GM18507 (cell line): ENCODE measurements around the gene INKA2.

Experiments
- DNase-seq: peaks from one replicate; pipeline ENCODE4 v3.0.0; 2011; ENCODE audit warnings: low read depth; ENCODE audit not compliant: insufficient read length; ENCODE audit errors: extremely low spot score
- FAIRE-seq: peaks from 2 replicates; lab custom pipeline; 2011; peaks lifted over from hg19 to GRCh38; lab: Jason Lieb, UNC

The INKA2 gene

GRCh38 chr1:111709986-111710385, 29.2 kb downstream of the INKA2 start:
- DNase-seq (no peak), FAIRE-seq (no peak)

GRCh38 chr1:111707906-111708305, 31.3 kb downstream of the INKA2 start:
- no peak for DNase-seq
- FAIRE-seq = peak; percentile 45

DNA sequence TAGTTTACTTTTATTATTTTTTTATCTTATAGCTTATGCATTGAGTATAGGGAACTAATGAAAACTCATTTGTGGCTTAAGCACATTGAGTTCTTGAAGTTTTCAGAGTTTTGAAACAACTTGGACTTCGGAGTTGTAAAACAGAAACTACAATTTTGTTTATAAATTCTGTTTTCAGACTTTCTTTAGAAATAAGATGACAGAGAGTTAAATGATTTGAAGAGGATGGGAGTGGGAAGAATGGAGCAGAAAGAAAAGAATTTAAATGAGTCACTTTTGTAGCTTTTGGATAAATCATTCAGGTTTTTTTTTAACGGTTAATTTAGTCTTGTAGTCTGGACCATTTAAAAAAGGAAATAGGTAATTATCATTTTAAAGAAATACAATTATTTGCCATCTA, 32.3 kb downstream of the INKA2 start:
- DNase-seq (no peak), FAIRE-seq (no peak)

GRCh38 chr1:111705841-111706240, 33.4 kb downstream of the INKA2 start:
- FAIRE-seq (no peak), DNase-seq (no peak)

- FAIRE-seq (no peak), DNase-seq (no peak)
Observed at GRCh38 chr1:111704776-111705175, 34.4 kb downstream of the INKA2 start.

DNA sequence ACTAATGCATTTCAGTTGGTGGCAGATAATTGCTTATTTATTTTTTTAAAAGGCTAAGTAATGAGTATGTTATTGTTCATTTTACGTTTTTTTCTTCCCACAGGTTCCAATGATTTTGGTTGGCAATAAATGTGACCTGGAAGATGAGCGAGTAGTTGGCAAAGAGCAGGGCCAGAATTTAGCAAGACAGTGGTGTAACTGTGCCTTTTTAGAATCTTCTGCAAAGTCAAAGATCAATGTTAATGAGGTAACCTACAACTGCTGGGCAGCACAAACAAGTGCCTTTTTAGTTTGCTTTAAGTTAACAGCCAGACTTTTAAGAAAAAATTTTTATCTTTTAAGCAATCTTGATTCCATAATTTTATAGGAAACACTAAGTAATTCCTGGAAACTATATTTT, 35.0 kb downstream of the INKA2 start:
- DNase-seq = no peak

DNA sequence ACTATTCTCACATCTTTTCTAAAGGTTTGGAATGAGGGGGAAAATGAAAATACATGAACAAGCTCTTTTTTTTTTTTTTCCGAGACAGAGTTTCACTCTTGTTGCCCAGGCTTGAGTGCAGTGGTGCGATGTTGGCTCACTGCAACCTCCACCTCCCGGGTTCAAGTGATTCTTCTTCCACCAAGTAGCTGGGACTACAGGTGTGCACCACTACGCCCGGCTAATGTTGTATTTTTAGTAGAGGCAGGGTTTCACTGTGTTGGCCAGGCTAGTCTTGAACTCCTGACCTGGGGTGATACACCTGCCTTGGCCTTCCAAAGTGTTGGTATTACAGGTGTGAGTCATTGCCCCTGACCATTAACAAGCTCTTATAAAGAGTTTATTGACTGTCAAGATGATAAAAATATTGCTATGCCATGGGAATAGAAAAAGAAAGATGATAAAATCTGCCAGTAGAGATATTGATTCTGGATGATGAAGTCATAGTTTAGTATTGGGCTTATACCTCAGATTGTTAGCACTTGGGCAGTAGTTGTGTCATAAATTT, 36.6 kb downstream of the INKA2 start:
- FAIRE-seq (no peak), DNase-seq (no peak)

More for the DNA sequence above, 35.0 kb downstream of the INKA2 start:
- FAIRE-seq = no peak

DNA sequence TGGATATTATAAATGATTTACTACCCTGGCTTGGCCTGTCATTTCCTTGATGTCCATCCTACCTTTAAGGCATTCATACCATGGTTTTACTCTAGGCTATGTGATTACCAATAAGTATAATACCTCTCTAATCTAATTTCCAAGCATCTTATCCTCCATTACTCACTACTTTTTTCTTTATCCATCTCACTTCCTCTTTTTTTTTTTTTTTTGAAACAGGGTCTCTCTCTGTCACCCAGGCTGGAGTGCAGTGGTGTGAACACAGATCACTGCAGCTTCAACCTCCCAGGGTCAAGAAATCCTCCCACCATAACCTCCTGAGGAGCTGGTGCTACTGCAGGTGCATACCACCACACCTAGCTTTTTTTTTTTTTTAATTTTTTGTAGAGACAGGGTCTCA, 39.9 kb downstream of the INKA2 start:
- no peak for FAIRE-seq
- no peak for DNase-seq

- FAIRE-seq (peak; percentile 89), DNase-seq (no peak)
Observed at GRCh38 chr1:111696330-111696729, 42.9 kb downstream of the INKA2 start.

DNA sequence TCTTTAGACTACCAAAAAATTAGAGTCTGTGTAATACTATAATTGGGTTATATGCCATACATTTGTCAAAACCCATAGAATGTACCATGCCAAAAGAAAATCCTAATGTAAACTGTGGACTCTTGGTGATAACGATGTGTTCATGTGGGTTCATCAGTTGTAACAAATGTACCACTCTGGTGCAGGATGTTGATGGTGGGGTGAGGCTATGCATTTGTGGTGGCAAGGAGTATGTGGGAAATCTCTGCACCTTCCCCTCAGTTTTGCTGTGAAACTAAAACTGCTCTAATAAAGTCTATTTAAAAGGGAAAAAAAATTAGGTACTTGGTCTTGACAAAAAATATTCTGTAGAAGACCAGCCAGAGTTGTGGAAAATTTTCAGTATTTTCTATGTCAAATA, 43.4 kb downstream of the INKA2 start:
- DNase-seq (no peak), FAIRE-seq (peak; percentile 61)

GRCh38 chr1:111691886-111692285, 47.3 kb downstream of the INKA2 start:
- DNase-seq = no peak
- FAIRE-seq = no peak

DNA sequence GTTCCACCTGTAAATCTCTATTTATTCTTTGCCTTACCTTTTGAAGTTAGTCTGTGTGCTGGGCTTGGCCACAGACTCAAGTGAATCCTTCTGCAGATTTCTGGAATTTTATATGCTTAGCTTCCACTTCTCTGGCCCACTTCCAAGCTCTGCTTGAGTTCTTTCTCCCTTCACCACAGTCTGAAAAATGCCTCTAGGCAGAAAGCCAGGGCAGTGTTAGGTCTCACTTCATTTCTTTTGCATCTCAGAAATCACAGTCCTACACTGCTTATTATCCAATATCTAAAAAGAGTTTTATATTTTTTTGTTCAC, 48.9 kb downstream of the INKA2 start:
- FAIRE-seq (peak; percentile 42), DNase-seq (no peak)
